Heart left ventricle (tissue), 16 donors: ENCODE data around the gene TOPORS. TPM values are rescaled to one million over a fixed set of nuclear protein-coding genes. Genes with fewer than 3 reads are reported as not detected.
A peak's percentile ranks its signal among the peaks of the same experiment; 100 is the strongest.
"Not testable (repeated sequence)": the region's sequence is repeated elsewhere in the genome, so short reads cannot be mapped to it uniquely, and the experiment has no call there.

ENCODE experiments used
- ATAC-seq, 4 donors: fragments of 200-7000 bp; cut with Tn5 transposase; one replicate each; pipeline ENCODE4 v1.9.1; 2020 to 2022; ENCODE audit warnings: moderate library complexity in 4 of 4, mild to moderate bottlenecking in 3 of 4, moderate number of reproducible peaks in 1 of 4
- DNase-seq, 5 donors: peaks; one replicate each; pipeline ENCODE4 v3.0.0-alpha.2; 2020
- H3K27ac ChIP-seq, 12 donors: fragments of 200-600 bp; sonication (generic) in 4 of 12; one replicate each; pipeline versions ENCODE4 v1.5.0 to v1.8.0; 2016 to 2022; ENCODE audit warnings: mild to moderate bottlenecking in 2 of 12
- H3K27me3 ChIP-seq, 9 donors: fragments of 200-600 bp; sonication (generic) in 2 of 9; one replicate each; pipeline versions ENCODE4 v1.5.1 to v1.8.0; 2016 to 2022; ENCODE audit warnings: mild to moderate bottlenecking in 3 of 9
- H3K36me3 ChIP-seq, 9 donors: fragments of 200-600 bp; sonication (generic) in 2 of 9; one replicate each; pipeline versions ENCODE4 v1.5.0 to v1.8.0; 2018 to 2022; ENCODE audit warnings: mild to moderate bottlenecking in 2 of 9
- H3K4me1 ChIP-seq, 12 donors: fragments of 200-600 bp; sonication (generic) in 4 of 12; one replicate each; pipeline versions ENCODE4 v1.5.0 to v1.8.0; 2016 to 2022; ENCODE audit warnings: mild to moderate bottlenecking in 3 of 12
- H3K4me3 ChIP-seq, 12 donors: fragments of 200-600 bp; sonication (generic) in 4 of 12; one replicate each; pipeline versions ENCODE4 v1.5.0 to v1.8.0; 2017 to 2022; ENCODE audit warnings: mild to moderate bottlenecking in 9 of 12, moderate library complexity in 4 of 12
- H3K9me3 ChIP-seq, 12 donors: fragments of 200-600 bp; sonication (generic) in 4 of 12; one replicate each; pipeline versions ENCODE4 v1.5.0 to v1.8.0; 2016 to 2022; ENCODE audit warnings: mild to moderate bottlenecking in 1 of 12
- CTCF ChIP-seq, 12 donors: fragments of 200-600 bp; sonication (generic) in 4 of 12; IDR thresholded peaks; one replicate each; pipeline versions ENCODE4 v1.5.0 to v1.8.0; 2018 to 2022; ENCODE audit warnings: antibody characterized with exemption in 12 of 12, mild to moderate bottlenecking in 5 of 12
- POLR2A ChIP-seq, 2 donors: fragments of 450-650 bp; IDR thresholded peaks; one replicate each; pipeline ENCODE4 v1.6.1; 2017; ENCODE audit warnings: antibody characterized with exemption in 2 of 2, mild to moderate bottlenecking in 2 of 2, moderate library complexity in 2 of 2
- WGBS, 4 donors: extraction: QIAGEN DNeasy Blood & Tissue Kit in 2 of 4; methylation state at CpG; one replicate each; pipeline versions ENCODE4 v1.1.5 to v1.1.7; 2013 to 2018; 5-methylcytosine and 5-hydroxymethylcytosine counted together
- intact Hi-C, 10 donors: fragments of 100-400 bp; cut with DNase I; formaldehyde crosslinking; loops; one replicate each; pipeline versions ENCODE4 v1.11.1 to v1.14.2; 2022
- long read RNA-seq, 3 donors: library from polyadenylated mRNA; unstranded; transcript quantifications; one replicate each; pipeline ENCODE4 v2.0.0, GENCODE V29; 2020 to 2021
- polyA plus RNA-seq, 2 donors: library from polyadenylated mRNA; stranded (reverse); fragments of 200-250 nt; gene quantifications; one replicate each; pipeline ENCODE4 v1.2.3, GENCODE V29; 2013
- total RNA-seq, 9 donors: library from RNA; depleted of rRNA in 2 of 9; stranded (reverse); fragments of >200 nt in 2 of 9; fragmentation: NEBNext Ultra II Directional in 3 of 9; extraction: Animal tissue kit (Norgen Biotek cat#: 25700) in 3 of 9; gene quantifications; one replicate each; pipeline versions ENCODE4 v1.1.0 to v1.2.4, GENCODE V29; 2016 to 2023
- donor health status: ischemic (EF 13 %, LVEDD 7.1; RV severe dilation, severe dysfunction).
- donor health status: healthy with polysubstance abuse.
- donor health status: DM: no; HTN: yes; CAD: no.
- donor health status: DM: no; HTN: no; CAD: no.
- donor health status: ischemic (EF 25% LVEDD 6.9; RV normal size, moderate dysfunction).
- donor health status: ischemic (EF 25% LVEDD 5.7; RV mildly dilated, moderate dysfunction).
- donor health status: healthy.
- donor health status: DM: yes; HTN: yes; CAD: no.
- donor health status: ischemic (EF 35%, LVEDD 5.7; RV mildly dilated, moderate dysfunction).
- donor health status: nonischemic (EF 11% LVEDD 7.7; RV severe dilation, severe dysfunction).
- donor health status: DM: yes; HTN: yes; CAD: no.
- donor health status: PGD.
- donor health status: ischemic (EF 29% LVEDD 5.4; RV normal size, mild dysfunction).
- donor health status: nonischemic (EF 23%, LVEDD 6.1; RV moderate dilation, normal function).

Gene TOPORS
- total RNA-seq, result 10 to 100 TPM in 5 of 9 donors, 1 to 10 TPM in 4; 7.5 to 11.1 (median 10.5) TPM
- polyA plus RNA-seq, result 1 to 10 TPM; 4.1 to 7.8 TPM
- long read RNA-seq, donor 1, full-length matches to known transcripts, result 5 of 14 reads
- long read RNA-seq, donor 1, partial matches to known transcripts, result 4 of 14 reads
- long read RNA-seq, donor 1, other reads (novel, unspliced or antisense), result 5 of 14 reads
- long read RNA-seq, donor 2, full-length matches to known transcripts, result 34 of 50 reads
- long read RNA-seq, donor 2, partial matches to known transcripts, result 15 of 50 reads
- long read RNA-seq, donor 2, other reads (novel, unspliced or antisense), result 1 of 50 reads
- long read RNA-seq, donor 3, full-length matches to known transcripts, result 6 of 8 reads
- long read RNA-seq, donor 3, partial matches to known transcripts, result 1 of 8 reads
- long read RNA-seq, donor 3, other reads (novel, unspliced or antisense), result 1 of 8 reads

DNA sequence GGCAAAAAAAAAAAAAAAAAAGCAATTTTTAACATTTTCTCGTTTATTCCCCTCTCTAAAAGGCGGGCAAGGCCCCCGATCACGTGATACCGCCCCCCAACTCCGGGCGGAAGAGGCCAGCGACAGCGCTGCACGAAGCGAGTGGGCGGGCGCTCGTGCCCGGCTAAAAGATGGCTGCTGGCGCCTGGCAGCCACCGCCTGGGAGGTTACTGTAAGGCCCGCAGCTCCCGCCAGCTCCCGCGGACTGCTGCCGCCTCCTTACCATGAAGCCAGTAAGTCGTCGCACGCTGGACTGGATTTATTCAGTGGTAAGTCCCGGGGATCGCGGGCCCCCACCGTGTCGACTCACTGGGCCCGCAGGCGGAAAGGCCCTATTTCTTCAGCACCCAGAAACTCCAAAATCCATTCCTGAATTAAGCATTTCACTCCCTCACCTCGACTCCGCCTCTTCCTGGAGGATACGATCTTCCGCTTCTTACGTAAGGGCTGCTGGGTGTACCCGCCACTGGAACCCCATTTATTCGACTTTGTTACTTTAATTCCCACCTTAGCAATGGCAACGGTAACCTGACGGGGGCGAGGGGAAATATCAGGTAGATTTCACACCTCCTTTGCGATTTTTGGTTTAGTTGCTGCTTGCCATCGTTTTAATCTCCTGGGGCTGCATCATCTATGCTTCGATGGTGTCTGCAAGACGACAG lies at the start of gene TOPORS, which contains the start of gene SMIM27:
Gene TOPORS (minus strand): TSS at position 415 of the 701 bp plus-strand sequence. CDS start 150 bp downstream, at position 265.
Gene SMIM27 (plus strand): TSS at position 156 of the 701 bp plus-strand sequence. CDS start 108 bp downstream, at position 264.
- H3K9me3 ChIP-seq, result no peaks in the 10 kb centered on the region
- TF ChIP-seq POLR2A (IDR thresholded peaks at IDR 0.05) (peak in 1 of 2 donors; percentile 84), CTCF (IDR thresholded peaks at IDR 0.05) (no peak)
- peaks cover 0 to 22% (median 0%) of the 10 kb centered on the region in 9 donors for H3K36me3 ChIP-seq
- intact Hi-C loops, result loop anchor here in 4 of 10 donors (1.0 to 5.0 kb wide), 3 partner anchors 20 to 165 kb away; partner anchors contain the start of gene NDUFB6 (in 3 of the 4)
- ATAC-seq (peak; percentile 93 to 96 (median 95)), DNase-seq (peak; percentile 91 to 95 (median 92))
- peaks cover 0 to 37% (median 18%) of the 10 kb centered on the region in 12 donors for H3K4me1 ChIP-seq
- no peaks in the 10 kb centered on the region for H3K27me3 ChIP-seq
- H3K27ac ChIP-seq, result peak within 1 kb of the TSS; percentile 64 to 99 (median 96)
- H3K4me3 ChIP-seq, result peak within 1 kb of the TSS; percentile 54 to 87 (median 76)
- WGBS, 4 donors, result 0 to 1% (median 0%) methylated on average over 45 to 46 of the region's 46 CpGs

GRCh38 chr9:32599021-32599420 lies 46.6 kb upstream of the TOPORS start:
- H3K4me1 ChIP-seq, H3K36me3 ChIP-seq, intact Hi-C loops, ATAC-seq, H3K4me3 ChIP-seq, H3K27me3 ChIP-seq, H3K9me3 ChIP-seq, H3K27ac ChIP-seq, DNase-seq: not testable (repeated sequence)
- WGBS, 4 donors, result 57 to 71% (median 66%) methylated on average over 3 of the region's 3 CpGs

- H3K27me3 ChIP-seq, result no peaks in the 10 kb centered on the region
- no peaks in the 10 kb centered on the region for H3K36me3 ChIP-seq
- TF ChIP-seq POLR2A (IDR thresholded peaks at IDR 0.05), result no peak
- no peak for TF ChIP-seq CTCF (IDR thresholded peaks at IDR 0.05)
- H3K4me3 ChIP-seq, result no peak overlapping the region
- intact Hi-C loops, result no loop called here
- no peak for DNase-seq
- no peak for ATAC-seq
- H3K9me3 ChIP-seq, result peaks cover 0 to 3% (median 0%) of the 10 kb centered on the region in 12 donors
- no peak overlapping the region for H3K27ac ChIP-seq
- H3K4me1 ChIP-seq, result peaks cover 0 to 6% (median 0%) of the 10 kb centered on the region in 12 donors
Observed at GRCh38 chr9:32596936-32597335, 44.5 kb upstream of the TOPORS start.

GRCh38 chr9:32596096-32596865 lies 43.9 kb upstream of the TOPORS start:
- no peaks in the 10 kb centered on the region for H3K27me3 ChIP-seq
- 68 to 71% (median 69%) methylated on average over 4 of the region's 4 CpGs for WGBS, 4 donors
- DNase-seq (no peak), ATAC-seq (no peak)
- TF ChIP-seq CTCF (IDR thresholded peaks at IDR 0.05) (no peak), POLR2A (IDR thresholded peaks at IDR 0.05) (no peak)
- H3K36me3 ChIP-seq, result no peaks in the 10 kb centered on the region
- H3K9me3 ChIP-seq, result peaks cover 0 to 3% (median 0%) of the 10 kb centered on the region in 12 donors
- intact Hi-C loops, result no loop called here
- H3K27ac ChIP-seq, result no peak overlapping the region
- no peak overlapping the region for H3K4me3 ChIP-seq
- peaks cover 0 to 6% (median 0%) of the 10 kb centered on the region in 12 donors for H3K4me1 ChIP-seq
